CD4-positive, alpha-beta memory T cell (primary cell): ENCODE measurements around the gene PSMD10. TPM values are rescaled to one million over a fixed set of nuclear protein-coding genes. Genes with fewer than 3 reads are reported as not detected.

ENCODE experiments used
- polyA plus RNA-seq, 2 donors: library from polyadenylated mRNA; unstranded; fragments of 300-500 nt; fragmentation: Illumina TruSeq; gene quantifications; one replicate each; pipeline ENCODE4 v1.2.3, GENCODE V29; 2021
- total RNA-seq, 2 experiments: library from RNA; stranded (reverse); gene quantifications; one replicate each; pipeline ENCODE4 v1.2.3, GENCODE V29; 2021

The PSMD10 gene
- total and polyA plus RNA-seq, 4 experiments from 2014 or later = 29.0 to 87.8 (median 44.6) TPM

Other genes starting within 250 kb of the PSMD10 start
- not detected for gene TEX13B, start 109.2 kb downstream of the PSMD10 start, total RNA-seq
- gene TEX13B, start 109.2 kb downstream of the PSMD10 start, polyA plus RNA-seq = not detected
- 10 to 100 TPM; 41.9 to 46.2 TPM for gene VSIG1, start 46.5 kb downstream of the PSMD10 start, total RNA-seq
- 10 to 100 TPM in 1 of 2 donors, 1 to 10 TPM in 1; 6.3 to 20.1 TPM for gene VSIG1, start 46.5 kb downstream of the PSMD10 start, polyA plus RNA-seq
- gene ATG4A, start 236 bp upstream of the PSMD10 start, total RNA-seq = 1 to 10 TPM; 7.6 to 8.1 TPM
- gene ATG4A, start 236 bp upstream of the PSMD10 start, polyA plus RNA-seq = 10 to 100 TPM; 15.4 to 21.5 TPM